Osteoblast (primary cell): ENCODE results near the gene PLCB4. TPM values are rescaled to one million over a fixed set of nuclear protein-coding genes. Genes with fewer than 3 reads are reported as not detected.

Source experiments
- DNase-seq: peaks from one replicate; pipeline ENCODE4 v3.0.0; 2011; ENCODE audit warnings: low spot score, mixed read lengths; ENCODE audit not compliant: insufficient read length; ENCODE audit errors: missing footprints
- H2AFZ ChIP-seq: 2 replicates; pipeline ENCODE4 v1.6.0; 2011; ENCODE audit warnings: mild to moderate bottlenecking, low read length
- H3K27ac ChIP-seq: 2 replicates; pipeline ENCODE4 v1.5.1; 2011; ENCODE audit warnings: mild to moderate bottlenecking, low read depth, low read length, moderate library complexity
- H3K27me3 ChIP-seq: 2 replicates; pipeline ENCODE4 v1.6.0; 2012; ENCODE audit warnings: mild to moderate bottlenecking, control low read depth, inconsistent platforms, low read length, moderate library complexity; ENCODE audit not compliant: insufficient read depth
- H3K36me3 ChIP-seq: 2 replicates; pipeline ENCODE4 v1.5.1; 2011; ENCODE audit warnings: mild to moderate bottlenecking, low read length, control low read depth, moderate library complexity; ENCODE audit not compliant: insufficient read depth
- H3K4me1 ChIP-seq: 2 replicates; pipeline ENCODE4 v1.5.1; 2011; ENCODE audit warnings: mild to moderate bottlenecking, low read length, control low read depth, moderate library complexity; ENCODE audit not compliant: insufficient read depth
- H3K4me2 ChIP-seq: 2 replicates; pipeline ENCODE4 v1.6.0; 2011; ENCODE audit warnings: mild to moderate bottlenecking, low read length; ENCODE audit not compliant: insufficient read depth
- H3K4me3 ChIP-seq: fragments of 200-600 bp; sonication (generic); 3 replicates; pipeline ENCODE4 v1.5.1; 2012; ENCODE audit warnings: mild to moderate bottlenecking, low read length, inconsistent platforms; ENCODE audit not compliant: insufficient read depth
- H3K79me2 ChIP-seq: 2 replicates; pipeline ENCODE4 v1.6.0; 2012; ENCODE audit warnings: mild to moderate bottlenecking, low read length, control low read depth, inconsistent platforms; ENCODE audit not compliant: insufficient read depth
- H3K9me3 ChIP-seq: 2 replicates; pipeline ENCODE4 v1.5.1; 2011; ENCODE audit warnings: low read depth, low read length, control low read depth
- H4K20me1 ChIP-seq: 2 replicates; pipeline ENCODE4 v1.6.0; 2012; ENCODE audit warnings: mild to moderate bottlenecking, low read length, control low read depth; ENCODE audit not compliant: insufficient read depth
- total RNA-seq: library from RNA; depleted of rRNA; stranded (reverse); fragments of >200 nt; gene quantifications from 2 replicates; pipeline ENCODE4 v1.2.3, GENCODE V29; 2012
- TF ChIP-seq, protein P1 (sequence below): IDR thresholded peaks from 2 replicates; pipeline ENCODE4 v1.5.1; 2011; ENCODE audit warnings: mild to moderate bottlenecking, low read depth, low read length, moderate library complexity; ENCODE audit errors: extremely low read depth

The PLCB4 gene
- total RNA-seq, 1 donor = 13.0 TPM

DNA sequence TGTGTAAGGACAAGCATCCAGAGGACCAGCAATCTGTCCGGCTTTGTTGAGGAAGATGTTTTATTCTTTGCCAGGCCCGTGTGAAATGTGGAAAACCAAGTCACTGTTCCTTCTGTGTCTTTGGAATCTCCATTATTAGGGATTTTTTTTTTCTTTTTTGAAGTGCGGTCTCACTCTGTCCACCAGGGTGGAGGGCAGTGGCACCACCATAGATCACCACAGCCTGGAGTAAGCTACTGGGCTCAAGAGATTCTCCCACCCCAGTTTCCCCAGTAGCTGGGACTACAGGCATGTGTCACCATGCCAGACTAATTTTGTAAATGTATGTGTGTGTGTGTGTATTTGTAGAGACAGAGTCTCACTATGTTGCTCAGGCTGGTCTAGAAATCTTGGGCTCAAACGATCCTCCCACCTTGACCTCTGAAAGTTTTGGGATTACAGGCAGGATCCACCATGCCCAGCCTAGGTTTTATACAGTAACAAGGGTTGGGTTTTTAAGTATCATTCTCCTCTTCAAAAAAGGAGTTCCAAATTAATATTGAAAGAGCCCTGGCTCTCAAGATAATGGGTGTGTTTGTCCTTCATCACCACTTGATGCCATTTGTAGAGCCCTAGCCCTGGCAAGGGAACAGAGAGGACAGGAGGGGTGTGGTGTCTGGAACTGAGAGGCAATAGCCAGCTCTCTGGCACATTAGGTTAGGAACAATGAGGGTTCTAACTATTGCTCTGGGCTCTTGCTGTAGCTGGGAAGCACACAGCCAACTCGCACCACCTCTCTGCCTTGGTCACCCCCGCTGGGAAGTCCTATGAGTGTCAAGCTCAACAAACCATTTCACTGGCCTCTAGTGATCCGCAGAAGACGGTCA, 448.6 kb downstream of the PLCB4 start:
- peaks cover 65% of the 10 kb centered on the region for H3K27me3 ChIP-seq
- TF ChIP-seq, protein P1, sequence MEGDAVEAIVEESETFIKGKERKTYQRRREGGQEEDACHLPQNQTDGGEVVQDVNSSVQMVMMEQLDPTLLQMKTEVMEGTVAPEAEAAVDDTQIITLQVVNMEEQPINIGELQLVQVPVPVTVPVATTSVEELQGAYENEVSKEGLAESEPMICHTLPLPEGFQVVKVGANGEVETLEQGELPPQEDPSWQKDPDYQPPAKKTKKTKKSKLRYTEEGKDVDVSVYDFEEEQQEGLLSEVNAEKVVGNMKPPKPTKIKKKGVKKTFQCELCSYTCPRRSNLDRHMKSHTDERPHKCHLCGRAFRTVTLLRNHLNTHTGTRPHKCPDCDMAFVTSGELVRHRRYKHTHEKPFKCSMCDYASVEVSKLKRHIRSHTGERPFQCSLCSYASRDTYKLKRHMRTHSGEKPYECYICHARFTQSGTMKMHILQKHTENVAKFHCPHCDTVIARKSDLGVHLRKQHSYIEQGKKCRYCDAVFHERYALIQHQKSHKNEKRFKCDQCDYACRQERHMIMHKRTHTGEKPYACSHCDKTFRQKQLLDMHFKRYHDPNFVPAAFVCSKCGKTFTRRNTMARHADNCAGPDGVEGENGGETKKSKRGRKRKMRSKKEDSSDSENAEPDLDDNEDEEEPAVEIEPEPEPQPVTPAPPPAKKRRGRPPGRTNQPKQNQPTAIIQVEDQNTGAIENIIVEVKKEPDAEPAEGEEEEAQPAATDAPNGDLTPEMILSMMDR = no peak
- no peak for DNase-seq
- no peak overlapping the region for H3K4me3 ChIP-seq
- peaks cover 6% of the 10 kb centered on the region for H3K4me1 ChIP-seq
- no peak overlapping the region for H3K27ac ChIP-seq
- no peaks in the 10 kb centered on the region for H3K36me3 ChIP-seq
- H2AFZ ChIP-seq = no peak overlapping the region
- no peaks in the 10 kb centered on the region for H3K79me2 ChIP-seq
- no peaks in the 10 kb centered on the region for H3K9me3 ChIP-seq
- H3K4me2 ChIP-seq = no peak overlapping the region
- no peaks in the 10 kb centered on the region for H4K20me1 ChIP-seq

DNA sequence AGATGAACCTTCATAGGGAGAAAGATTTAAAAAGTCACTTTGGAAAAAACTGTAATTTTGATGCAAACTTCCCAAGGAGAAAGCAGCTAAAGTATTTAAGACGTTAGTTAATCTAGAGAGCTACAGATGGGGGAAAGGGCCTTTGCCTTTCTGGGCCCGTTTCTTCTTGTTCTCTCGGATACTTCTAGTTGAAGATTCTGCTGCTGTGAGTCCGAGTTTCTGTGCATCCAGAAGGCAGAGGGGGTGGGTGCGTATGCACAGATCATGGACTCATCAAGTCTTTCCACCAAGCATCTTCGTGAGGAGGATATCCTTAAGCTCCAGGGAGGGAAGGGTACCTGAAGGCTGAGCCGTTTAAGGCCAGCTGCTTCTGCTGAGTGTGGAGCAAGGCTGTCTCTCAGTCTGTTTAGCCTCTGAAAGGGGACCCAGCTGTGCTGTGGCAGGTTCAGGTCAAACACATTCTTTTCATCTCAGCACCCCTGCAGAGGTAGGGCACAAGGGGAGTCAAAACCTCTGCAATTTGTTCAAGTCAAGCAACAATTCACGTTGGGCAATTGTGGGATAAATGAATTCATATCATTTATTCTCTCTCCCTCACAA, 449.8 kb downstream of the PLCB4 start:
- no peak overlapping the region for H2AFZ ChIP-seq
- H3K4me1 ChIP-seq = peaks cover 6% of the 10 kb centered on the region
- H3K4me3 ChIP-seq = no peak overlapping the region
- H3K79me2 ChIP-seq = no peaks in the 10 kb centered on the region
- peaks cover 61% of the 10 kb centered on the region for H3K27me3 ChIP-seq
- H3K4me2 ChIP-seq = no peak overlapping the region
- no peaks in the 10 kb centered on the region for H4K20me1 ChIP-seq
- TF ChIP-seq, protein P1 = no peak
- no peaks in the 10 kb centered on the region for H3K9me3 ChIP-seq
- peak; percentile 43 for DNase-seq
- H3K27ac ChIP-seq = no peak overlapping the region
- H3K36me3 ChIP-seq = no peaks in the 10 kb centered on the region

- no peaks in the 10 kb centered on the region for H3K36me3 ChIP-seq
- H3K4me2 ChIP-seq = no peak overlapping the region
- TF ChIP-seq, protein P1 = no peak
- no peak overlapping the region for H2AFZ ChIP-seq
- no peaks in the 10 kb centered on the region for H3K79me2 ChIP-seq
- no peak overlapping the region for H3K27ac ChIP-seq
- H4K20me1 ChIP-seq = no peaks in the 10 kb centered on the region
- H3K4me1 ChIP-seq = peaks cover 2% of the 10 kb centered on the region
- no peak for DNase-seq
- H3K4me3 ChIP-seq = no peak overlapping the region
- H3K9me3 ChIP-seq = no peaks in the 10 kb centered on the region
- H3K27me3 ChIP-seq = peaks cover 51% of the 10 kb centered on the region
These were observed 451.2 kb downstream of the PLCB4 start for GRCh38 chr20:9520086-9520485.

- TF ChIP-seq, protein P1 = no peak
- Histone ChIP-seq H3K4me1 (no peaks in the 10 kb centered on the region), H3K4me3 (no peak overlapping the region), H3K79me2 (no peaks in the 10 kb centered on the region), H3K27ac (no peak overlapping the region), H3K4me2 (no peak overlapping the region), H3K27me3 (peaks cover 16% of the 10 kb centered on the region), H4K20me1 (no peaks in the 10 kb centered on the region), H3K36me3 (no peaks in the 10 kb centered on the region), H3K9me3 (no peaks in the 10 kb centered on the region), H2AFZ (no peak overlapping the region)
- DNase-seq = no peak
These were observed 454.7 kb downstream of the PLCB4 start for GRCh38 chr20:9523636-9524035.
